CD14-positive monocyte (primary cell): ENCODE data around the gene RAB37. TPM values are rescaled to one million over a fixed set of nuclear protein-coding genes. Genes with fewer than 3 reads are reported as not detected.

Source experiments
- DNase-seq, 3 donors: peaks; one replicate each; pipeline ENCODE4 v3.0.0-alpha.2; 2011 to 2022
- H2AFZ ChIP-seq: 2 replicates; pipeline ENCODE4 v1.6.0; 2012; ENCODE audit warnings: mild to moderate bottlenecking, low read depth, low read length, inconsistent platforms; ENCODE audit not compliant: insufficient read depth, poor library complexity, severe bottlenecking
- H3K27ac ChIP-seq, 2 donors: 1 replicate in 1 of 2; 2 replicates in 1 of 2; pipeline ENCODE4 v1.5.1; 2012 to 2013; ENCODE audit warnings: low read length in 2 of 2, control low read depth in 1 of 2, inconsistent platforms in 1 of 2, low read depth in 1 of 2, mild to moderate bottlenecking in 1 of 2
- H3K27me3 ChIP-seq, 2 donors: one replicate each; pipeline versions ENCODE4 v1.6.0 to v1.6.1; 2011 to 2013; ENCODE audit warnings: low read length in 2 of 2; ENCODE audit not compliant: control insufficient read depth in 2 of 2, insufficient read depth in 2 of 2
- H3K36me3 ChIP-seq, 2 donors: replicated peaks in 1 of 2; 1 replicate in 1 of 2; 2 replicates in 1 of 2; pipeline versions ENCODE4 v1.5.1 to v1.6.1; 2012 to 2013; ENCODE audit warnings: low read length in 2 of 2, control low read depth in 1 of 2, inconsistent platforms in 1 of 2, mild to moderate bottlenecking in 1 of 2; ENCODE audit not compliant: insufficient read depth in 2 of 2, control insufficient read depth in 1 of 2
- H3K4me1 ChIP-seq, 2 donors: 1 replicate in 1 of 2; 2 replicates in 1 of 2; pipeline versions ENCODE4 v1.5.1 to v1.6.1; 2012 to 2013; ENCODE audit warnings: low read length in 2 of 2, control low read depth in 1 of 2, inconsistent platforms in 1 of 2, mild to moderate bottlenecking in 1 of 2, moderate library complexity in 1 of 2; ENCODE audit not compliant: insufficient read depth in 2 of 2, control insufficient read depth in 1 of 2
- H3K4me2 ChIP-seq: replicated peaks from 2 replicates; pipeline ENCODE3; 2012; ENCODE audit warnings: low read length, moderate library complexity, mild to moderate bottlenecking; ENCODE audit not compliant: poor library complexity, severe bottlenecking; ENCODE audit errors: extremely low read depth
- H3K4me3 ChIP-seq, 3 experiments: fragments of 200-600 bp in 1 of 3; sonication (generic) in 1 of 3; replicated peaks in 1 of 3; 1 replicate in 2 of 3; 2 replicates in 1 of 3; pipeline ENCODE4 v1.5.1; 2011 to 2013; ENCODE audit warnings: low read length in 3 of 3, mild to moderate bottlenecking in 3 of 3, control low read depth in 2 of 3, low read depth in 2 of 3, inconsistent platforms in 1 of 3, moderate library complexity in 1 of 3
- H3K79me2 ChIP-seq: 2 replicates; pipeline ENCODE4 v1.6.0; 2012; ENCODE audit warnings: mild to moderate bottlenecking, control low read depth, inconsistent platforms, low read length, moderate library complexity; ENCODE audit not compliant: insufficient read depth
- H3K9ac ChIP-seq: 2 replicates; pipeline ENCODE4 v1.6.0; 2017; ENCODE audit warnings: low read length, mild to moderate bottlenecking; ENCODE audit not compliant: insufficient read depth, poor library complexity, severe bottlenecking
- H3K9me3 ChIP-seq, 2 donors: replicated peaks in 1 of 2; 1 replicate in 1 of 2; 2 replicates in 1 of 2; pipeline versions ENCODE4 v1.5.1 to v1.6.1; 2012 to 2013; ENCODE audit warnings: low read length in 2 of 2, control low read depth in 1 of 2; ENCODE audit not compliant: control insufficient read depth in 1 of 2, insufficient read depth in 1 of 2
- H4K20me1 ChIP-seq: 2 replicates; pipeline ENCODE4 v1.6.0; 2012; ENCODE audit warnings: mild to moderate bottlenecking, low read length, control low read depth, moderate library complexity; ENCODE audit not compliant: insufficient read depth
- H3K27ac Mint-ChIP-seq, 7 donors: one replicate each; pipeline ENCODE4 v1.8.0; 2020; ENCODE audit warnings: mild to moderate bottlenecking in 7 of 7, mixed read lengths in 7 of 7, moderate library complexity in 6 of 7, inconsistent platforms in 2 of 7
- H3K27me3 Mint-ChIP-seq, 3 donors: one replicate each; pipeline ENCODE4 v1.8.0; 2021 to 2022; ENCODE audit warnings: low read depth in 3 of 3, mild to moderate bottlenecking in 3 of 3, mixed read lengths in 3 of 3, moderate library complexity in 3 of 3, inconsistent platforms in 1 of 3
- H3K36me3 Mint-ChIP-seq, 2 donors: one replicate each; pipeline ENCODE4 v1.8.0; 2020; ENCODE audit warnings: mixed read lengths in 2 of 2, inconsistent platforms in 1 of 2, mild to moderate bottlenecking in 1 of 2
- H3K4me1 Mint-ChIP-seq: one replicate; pipeline ENCODE4 v1.8.0; 2020; ENCODE audit warnings: mild to moderate bottlenecking, mixed read lengths
- H3K4me3 Mint-ChIP-seq, 2 donors: one replicate each; pipeline ENCODE4 v1.8.0; 2020; ENCODE audit warnings: mild to moderate bottlenecking in 2 of 2, mixed read lengths in 2 of 2, moderate library complexity in 1 of 2
- H3K9me3 Mint-ChIP-seq, 7 donors: one replicate each; pipeline ENCODE4 v1.8.0; 2020 to 2022; ENCODE audit warnings: mixed read lengths in 7 of 7, mild to moderate bottlenecking in 6 of 7, moderate library complexity in 6 of 7, inconsistent platforms in 2 of 7
- CTCF ChIP-seq: fragments of 200-600 bp; IDR thresholded peaks from one replicate; pipeline ENCODE4 v1.8.0; 2022; ENCODE audit warnings: antibody characterized with exemption, mild to moderate bottlenecking
- WGBS: methylation state at CpG from one replicate; pipeline ENCODE4 v1.1.5; 2013; ENCODE audit warnings: missing lambda C conversion rate; ENCODE audit not compliant: insufficient coverage; 5-methylcytosine and 5-hydroxymethylcytosine counted together
- intact Hi-C, 2 donors: fragments of 100-400 bp; cut with micrococcal nuclease; formaldehyde crosslinking; loops; one replicate each; pipeline versions ENCODE4 v1.15.0 to v1.15.1; 2023
- polyA plus RNA-seq, 3 donors: library from polyadenylated mRNA; depleted of rRNA in 1 of 3; unstranded in 2 of 3; stranded (reverse) in 1 of 3; fragments of 300-500 nt in 2 of 3; fragments of >200 nt in 1 of 3; fragmentation: Illumina TruSeq in 2 of 3; gene quantifications; 1 replicate in 2 of 3; 2 replicates in 1 of 3; pipeline ENCODE4 v1.2.3, GENCODE V29; 2012 to 2021

The RAB37 gene
- polyA plus RNA-seq, 3 donors = 26.8 to 40.9 (median 33.1) TPM

GRCh38 chr17:74761931-74762330 is 24.9 kb downstream of the RAB37 start:
- no peaks in the 10 kb centered on the region for H3K9me3 ChIP-seq
- no peak overlapping the region for H3K4me3 ChIP-seq
- peaks cover 47% of the 10 kb centered on the region for H3K4me1 Mint-ChIP-seq
- H3K4me3 Mint-ChIP-seq = no peak overlapping the region
- no peak overlapping the region for H2AFZ ChIP-seq
- no peak overlapping the region for H3K27ac ChIP-seq
- TF ChIP-seq CTCF = no peak
- H3K4me1 ChIP-seq = peaks cover 34 to 44% of the 10 kb centered on the region in 2 donors
- no peak overlapping the region for H3K4me2 ChIP-seq
- peaks cover 0 to 2% (median 1%) of the 10 kb centered on the region in 3 donors for H3K27me3 Mint-ChIP-seq
- 98% methylated on average over 6 of the region's 11 CpGs for WGBS
- H3K9me3 Mint-ChIP-seq = peaks cover 0 to 2% (median 0%) of the 10 kb centered on the region in 7 donors
- H3K27me3 ChIP-seq = no peaks in the 10 kb centered on the region
- DNase-seq = no peak
- H3K9ac ChIP-seq = no peak overlapping the region
- H4K20me1 ChIP-seq = peaks cover 97% of the 10 kb centered on the region
- peaks cover 21 to 51% of the 10 kb centered on the region in 2 donors for H3K36me3 ChIP-seq
- H3K27ac Mint-ChIP-seq = no peak overlapping the region
- intact Hi-C loops = no loop called here
- H3K36me3 Mint-ChIP-seq = peaks cover 28 to 52% of the 10 kb centered on the region in 2 donors
- peaks cover 86% of the 10 kb centered on the region for H3K79me2 ChIP-seq

- Mint-ChIP-seq H3K27ac (peak overlapping the region in 2 of 7 donors; percentile 8 to 41), H3K4me1 (peaks cover 31% of the 10 kb centered on the region), H3K4me3 (no peak overlapping the region), H3K27me3 (peaks cover 0 to 2% (median 0%) of the 10 kb centered on the region in 3 donors), H3K9me3 (peaks cover 0 to 2% (median 0%) of the 10 kb centered on the region in 7 donors), H3K36me3 (peaks cover 40 to 66% of the 10 kb centered on the region in 2 donors)
- no peak overlapping the region for H3K4me3 ChIP-seq
- H3K36me3 ChIP-seq = peaks cover 40 to 69% of the 10 kb centered on the region in 2 donors
- TF ChIP-seq CTCF = no peak
- intact Hi-C loops = no loop called here
- H3K79me2 ChIP-seq = peaks cover 68% of the 10 kb centered on the region
- H3K27ac ChIP-seq = no peak overlapping the region
- no peaks in the 10 kb centered on the region for H3K27me3 ChIP-seq
- WGBS = 88% methylated on average over 3 of the region's 16 CpGs
- no peaks in the 10 kb centered on the region for H3K9me3 ChIP-seq
- H3K4me1 ChIP-seq = peaks cover 16 to 26% of the 10 kb centered on the region in 2 donors
- H2AFZ ChIP-seq = no peak overlapping the region
- H3K4me2 ChIP-seq = no peak overlapping the region
- H3K9ac ChIP-seq = no peak overlapping the region
- H4K20me1 ChIP-seq = peaks cover 97% of the 10 kb centered on the region
- DNase-seq = no peak
These were observed 26.7 kb downstream of the RAB37 start for GRCh38 chr17:74763565-74764387.
